GM21390 (cell line): ENCODE measurements around the gene RAB31.

ENCODE experiments used
- ATAC-seq: cut with Tn5 transposase; IDR thresholded peaks from one replicate; pipeline ENCODE4 v1.9.1; 2021; ENCODE audit not compliant: unreplicated experiment

RAB31 gene

DNA sequence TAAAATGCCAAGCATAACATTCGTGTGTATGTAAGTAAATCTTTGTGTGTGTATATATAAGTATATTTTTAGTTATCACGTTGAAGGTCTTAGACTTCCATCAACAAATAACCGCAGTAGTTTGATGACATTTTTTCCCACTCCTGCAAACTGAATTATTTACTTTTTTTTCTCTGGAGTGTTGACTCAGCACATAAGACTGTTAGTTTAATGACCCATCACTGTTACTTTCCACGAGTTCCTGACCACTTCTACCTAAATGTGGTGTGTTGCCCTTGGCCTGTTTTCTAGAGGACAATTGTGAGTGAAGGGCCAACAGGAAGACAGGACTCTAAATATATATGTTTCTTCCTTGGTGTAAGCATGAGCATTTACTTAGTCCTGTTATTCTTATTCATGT is 106.3 kb downstream of the RAB31 start:
- no peak for ATAC-seq

DNA sequence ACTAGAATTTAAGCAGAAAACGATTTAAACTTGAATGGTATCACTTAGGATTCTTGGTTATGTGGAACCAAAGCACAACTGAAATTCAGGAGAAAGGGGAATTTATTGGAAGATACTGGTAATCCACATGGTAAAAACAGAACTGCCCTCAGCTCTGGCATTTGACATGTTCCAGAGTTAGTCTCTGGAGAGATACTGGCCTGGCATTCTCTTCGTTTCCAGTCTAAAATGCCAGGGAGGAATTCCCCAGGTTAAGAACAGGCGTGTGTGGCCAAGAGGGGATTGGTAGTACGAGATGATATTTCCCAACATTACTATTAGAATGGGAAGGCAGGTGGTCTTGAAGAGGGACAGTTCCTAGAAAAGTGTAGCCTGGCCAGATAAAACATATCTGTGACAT is 109.2 kb downstream of the RAB31 start:
- ATAC-seq = no peak

- ATAC-seq = no peak
These were observed 109.8 kb downstream of the RAB31 start for GRCh38 chr18:9817725-9818422.

DNA sequence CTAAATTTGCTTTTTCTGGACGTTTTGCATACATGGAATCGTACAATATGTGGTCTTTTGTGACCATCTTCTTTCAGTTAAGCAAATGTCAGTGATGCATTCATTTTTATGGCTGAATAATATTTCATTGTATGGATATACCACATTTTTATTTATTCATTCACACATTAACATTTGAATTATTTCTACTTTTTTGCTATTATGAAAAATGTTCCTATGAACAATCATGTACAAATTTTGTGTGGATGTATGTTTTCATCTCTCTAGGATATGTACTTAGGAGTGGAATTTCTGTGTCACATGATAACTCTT is 110.3 kb downstream of the RAB31 start:
- ATAC-seq = no peak

DNA sequence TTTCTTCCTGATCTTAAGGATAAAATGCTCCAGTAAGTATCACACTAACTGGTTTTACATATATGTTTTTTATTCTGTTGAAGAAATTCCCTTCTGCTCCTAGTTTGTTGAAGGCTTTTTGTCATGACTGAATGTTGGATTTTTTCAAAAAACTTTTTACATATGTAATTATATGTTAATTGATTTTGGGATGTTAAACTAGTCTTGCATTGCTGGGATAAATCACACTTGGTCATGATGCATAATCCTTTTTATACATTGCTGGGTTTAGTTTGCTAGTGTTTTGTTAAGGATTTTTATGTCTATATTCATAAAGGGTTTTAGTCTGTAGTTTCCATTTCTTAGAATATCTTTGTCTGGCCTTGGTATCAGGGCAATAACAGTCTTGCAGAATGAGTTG is 112.0 kb downstream of the RAB31 start:
- ATAC-seq = no peak

DNA sequence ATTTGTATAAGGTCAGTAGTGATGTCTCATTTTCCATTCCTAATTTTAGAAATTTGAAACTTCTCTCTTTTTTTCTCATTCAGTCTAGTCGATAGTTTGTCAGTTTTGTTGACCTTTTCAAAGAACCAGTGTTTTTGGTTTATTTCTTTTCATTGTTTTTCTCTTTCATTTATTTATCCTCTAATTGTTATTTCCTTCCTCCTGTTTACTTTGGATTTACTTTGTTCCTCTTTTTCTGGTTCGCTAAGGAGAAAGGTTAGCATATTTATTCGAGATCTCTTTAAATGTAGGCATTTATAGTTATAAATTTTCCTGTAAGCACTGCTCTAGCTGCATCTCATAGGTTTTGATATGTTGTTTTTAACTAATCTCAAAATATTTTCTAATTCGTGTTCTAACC is 112.6 kb downstream of the RAB31 start:
- ATAC-seq = no peak

GRCh38 chr18:9822587-9823185 is 114.6 kb downstream of the RAB31 start:
- ATAC-seq = no peak

DNA sequence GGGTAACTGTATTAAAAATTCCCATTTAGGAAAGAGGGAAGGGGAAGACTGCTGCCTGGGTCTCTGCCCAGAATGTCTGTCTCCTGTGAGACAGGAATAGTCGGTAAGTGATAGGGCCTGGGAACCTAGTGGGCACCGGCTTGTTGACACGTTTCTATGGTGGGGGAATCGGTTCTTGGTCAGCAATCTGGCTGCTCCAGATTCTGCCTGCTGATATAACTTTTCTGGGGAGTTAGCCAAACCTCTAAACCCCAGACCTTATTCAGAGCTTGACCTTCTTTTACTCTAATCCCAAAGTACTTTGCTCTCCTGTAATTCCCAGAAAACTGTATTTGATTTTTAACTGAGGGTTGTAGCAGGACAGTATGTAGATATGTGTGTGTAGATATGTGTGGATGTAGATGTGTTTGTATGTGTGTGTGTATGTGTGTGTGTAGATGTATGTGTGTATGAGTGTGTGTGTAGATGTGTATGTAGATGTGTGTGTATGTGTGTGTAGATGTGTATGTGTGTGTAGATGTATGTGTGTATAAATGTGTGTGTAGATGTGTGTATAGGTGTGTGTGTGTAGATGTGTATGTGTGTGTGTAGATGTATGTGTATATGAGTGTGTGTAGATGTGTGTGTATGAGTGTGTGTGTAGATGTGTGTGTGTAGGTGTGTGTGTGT is 115.8 kb downstream of the RAB31 start:
- no peak for ATAC-seq

DNA sequence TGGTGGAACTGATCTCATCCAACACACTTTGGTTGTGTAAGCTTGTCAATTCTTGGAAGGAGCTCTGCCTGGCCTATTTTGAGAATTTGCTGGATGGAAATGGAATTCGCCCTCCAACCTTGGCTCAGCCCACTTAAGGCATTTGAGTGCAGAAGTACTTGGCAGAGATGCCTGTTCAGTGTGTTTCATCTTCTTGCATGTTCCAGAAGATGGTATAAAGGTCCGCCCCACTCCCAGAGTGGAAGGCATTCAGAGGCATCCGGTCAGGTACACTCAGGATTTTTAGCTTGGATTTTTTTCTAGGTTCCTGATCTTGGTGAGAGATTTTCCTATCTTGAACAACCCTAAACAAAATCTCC is 116.4 kb downstream of the RAB31 start:
- no peak for ATAC-seq

- ATAC-seq = no peak
These were observed 116.9 kb downstream of the RAB31 start for GRCh38 chr18:9824952-9825371.

GRCh38 chr18:9825571-9826073 is 117.5 kb downstream of the RAB31 start:
- no peak for ATAC-seq

GRCh38 chr18:9826685-9827084 is 118.6 kb downstream of the RAB31 start:
- ATAC-seq = no peak

DNA sequence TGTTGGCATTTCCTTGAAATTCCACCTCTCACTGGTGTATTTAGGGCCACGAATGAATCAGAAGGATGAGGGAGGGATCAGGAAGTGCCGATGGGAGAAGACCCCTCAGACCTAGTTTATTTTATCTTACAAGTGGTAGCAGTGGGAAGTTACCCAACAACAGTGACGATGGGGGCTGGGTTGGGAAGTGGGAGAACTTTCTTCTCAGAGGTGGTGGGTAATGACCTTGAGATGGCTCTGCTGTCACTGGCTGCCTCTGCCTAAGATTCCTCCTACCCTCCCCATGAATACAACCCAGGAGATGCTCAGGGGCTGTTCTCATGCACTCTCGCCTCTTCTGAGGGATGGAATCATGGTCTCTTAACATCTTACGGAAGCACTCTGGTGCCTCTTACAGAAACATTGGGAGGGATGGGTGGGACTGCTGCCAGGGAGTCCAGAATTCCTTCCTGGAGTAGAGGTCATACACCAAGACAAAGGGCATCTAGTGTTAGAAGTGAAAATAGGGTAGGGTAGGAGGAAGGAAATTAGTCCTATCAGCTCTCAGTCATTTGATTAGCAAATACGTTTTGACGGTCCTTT is 119.2 kb downstream of the RAB31 start:
- ATAC-seq = no peak

GRCh38 chr18:9827793-9828505 is 119.8 kb downstream of the RAB31 start:
- ATAC-seq = no peak

- ATAC-seq = no peak
These were observed 120.7 kb downstream of the RAB31 start for GRCh38 chr18:9828506-9829396.

DNA sequence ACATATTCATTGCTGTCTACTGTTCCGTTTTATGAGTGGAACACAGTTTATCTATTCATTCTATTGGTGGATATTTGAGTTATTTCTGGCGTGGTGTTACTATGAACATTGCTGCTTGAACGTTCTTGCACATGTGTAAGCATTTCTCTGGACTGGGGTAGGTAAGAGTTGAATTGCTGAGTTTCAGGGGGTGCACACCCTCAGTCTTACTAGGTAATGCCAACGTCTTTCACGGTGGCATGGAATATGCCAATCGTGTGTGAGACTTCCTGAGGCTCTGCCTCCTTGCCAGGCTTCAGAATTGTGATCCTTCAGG is 121.3 kb downstream of the RAB31 start:
- ATAC-seq = no peak

DNA sequence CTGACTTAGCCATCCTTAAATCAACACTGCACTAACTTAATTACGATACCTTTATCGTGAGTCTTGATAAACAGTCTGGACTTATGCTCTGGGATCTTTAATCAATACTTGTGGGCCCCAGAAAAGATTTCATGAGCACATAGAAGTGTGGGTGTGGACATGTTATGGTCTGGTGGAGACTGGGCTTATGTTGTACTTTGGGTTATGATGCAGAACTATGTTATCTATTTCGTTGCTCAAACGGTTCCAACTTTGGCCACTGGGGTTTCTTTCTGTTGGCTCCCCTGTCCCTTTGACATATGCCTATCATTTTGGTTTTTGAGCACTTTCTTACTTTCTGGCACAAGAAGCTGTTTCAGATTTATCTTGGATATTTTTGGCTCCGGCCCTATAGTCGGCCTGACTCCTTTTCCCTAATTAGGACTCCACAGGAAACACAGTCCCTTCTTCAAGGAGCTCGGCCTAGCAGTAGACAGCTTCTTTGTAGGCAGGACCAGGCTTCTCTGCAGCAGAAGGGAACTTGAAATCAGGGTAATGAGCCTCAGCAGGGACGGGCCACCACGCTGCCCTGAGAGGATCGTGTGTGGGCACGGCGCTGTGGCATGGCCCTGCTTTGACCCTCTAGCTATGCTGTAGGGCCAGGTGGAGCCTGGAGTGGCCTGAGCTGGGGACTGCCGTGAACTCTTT is 123.1 kb downstream of the RAB31 start:
- ATAC-seq = no peak

- ATAC-seq = no peak
These were observed 123.7 kb downstream of the RAB31 start for GRCh38 chr18:9831723-9832199.

DNA sequence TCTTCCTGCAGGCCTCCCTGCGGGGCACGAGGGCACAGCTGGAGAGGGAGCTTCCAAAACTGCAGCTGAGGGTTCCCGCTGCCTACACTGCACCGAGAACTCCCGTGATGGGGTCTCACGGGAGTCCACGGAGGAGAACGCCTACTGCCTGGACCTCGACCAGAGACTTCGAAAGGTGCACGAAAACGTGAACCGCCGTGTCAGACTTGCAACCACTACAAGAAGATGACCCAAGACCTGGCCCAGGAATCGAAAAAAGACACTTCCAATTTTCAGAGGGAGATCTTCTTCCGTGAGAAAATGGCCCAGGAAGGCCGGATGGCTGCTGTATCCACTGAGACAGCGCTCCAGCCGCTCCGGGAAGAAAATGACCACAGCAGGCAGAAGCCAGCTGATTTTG is 124.8 kb downstream of the RAB31 start:
- ATAC-seq = no peak

- no peak for ATAC-seq
These were observed 126.5 kb downstream of the RAB31 start for GRCh38 chr18:9834551-9834950.
